CD4-positive, alpha-beta memory T cell (primary cell): ENCODE measurements around the gene CDC42BPG. TPM values are rescaled to one million over a fixed set of nuclear protein-coding genes. Genes with fewer than 3 reads are reported as not detected.

Source experiments
- CTCF ChIA-PET: fragments of 350-600 bp; sonication (Branson Sonifier 250); formaldehyde crosslinking; loops from one replicate; lab custom pipeline; 2021; ENCODE audit warnings: inconsistent platforms; ENCODE audit not compliant: partially characterized antibody; lab: Charles Lee
- POLR2A ChIA-PET: fragments of 350-600 bp; sonication (Branson Sonifier 250); formaldehyde crosslinking; loops from one replicate; lab custom pipeline; 2021; ENCODE audit not compliant: partially characterized antibody; lab: Charles Lee
- DNase-seq, 5 donors: peaks; one replicate each; pipeline versions ENCODE4 v3.0.0 to v3.0.0-alpha.2; 2020 to 2022; ENCODE audit warnings: mixed read lengths in 1 of 5
- H3K27ac ChIP-seq: one replicate; pipeline ENCODE4 v1.7.0; 2013; ENCODE audit warnings: low read depth, low read length
- H3K27me3 ChIP-seq: 2 replicates; pipeline ENCODE4 v1.7.0; 2013; ENCODE audit warnings: mild to moderate bottlenecking, low read length, moderate library complexity; ENCODE audit not compliant: insufficient read depth
- H3K36me3 ChIP-seq: 2 replicates; pipeline ENCODE4 v1.7.0; 2013; ENCODE audit warnings: mild to moderate bottlenecking, low read length, moderate library complexity; ENCODE audit not compliant: insufficient read depth
- H3K4me1 ChIP-seq: 2 replicates; pipeline ENCODE4 v1.7.0; 2013; ENCODE audit warnings: mild to moderate bottlenecking, low read length, moderate library complexity; ENCODE audit not compliant: insufficient read depth
- H3K4me3 ChIP-seq, 2 donors: one replicate each; pipeline ENCODE4 v1.7.0; 2013; ENCODE audit warnings: low read length in 2 of 2, mild to moderate bottlenecking in 1 of 2
- H3K9me3 ChIP-seq, 2 donors: one replicate each; pipeline ENCODE4 v1.7.0; 2013; ENCODE audit warnings: low read length in 2 of 2, control low read depth in 1 of 2; ENCODE audit not compliant: control insufficient read depth in 1 of 2
- H3K27ac Mint-ChIP-seq, 7 donors: one replicate each; pipeline ENCODE4 v1.8.0; 2020 to 2021; ENCODE audit warnings: mixed read lengths in 7 of 7, mild to moderate bottlenecking in 6 of 7, inconsistent platforms in 3 of 7, moderate library complexity in 3 of 7
- H3K27me3 Mint-ChIP-seq, 2 donors: one replicate each; pipeline ENCODE4 v1.8.0; 2020 to 2021; ENCODE audit warnings: mixed read lengths in 2 of 2
- H3K36me3 Mint-ChIP-seq, 2 donors: one replicate each; pipeline ENCODE4 v1.8.0; 2020 to 2021; ENCODE audit warnings: mixed read lengths in 2 of 2, inconsistent platforms in 1 of 2, mild to moderate bottlenecking in 1 of 2
- H3K4me1 Mint-ChIP-seq, 4 donors: one replicate each; pipeline ENCODE4 v1.8.0; 2020 to 2021; ENCODE audit warnings: mixed read lengths in 4 of 4, mild to moderate bottlenecking in 1 of 4
- H3K4me3 Mint-ChIP-seq, 8 donors: one replicate each; pipeline ENCODE4 v1.8.0; 2020 to 2021; ENCODE audit warnings: mixed read lengths in 8 of 8, mild to moderate bottlenecking in 7 of 8, moderate library complexity in 6 of 8, inconsistent platforms in 3 of 8
- H3K9me3 Mint-ChIP-seq, 8 donors: one replicate each; pipeline ENCODE4 v1.8.0; 2020 to 2021; ENCODE audit warnings: mixed read lengths in 8 of 8, mild to moderate bottlenecking in 5 of 8, inconsistent platforms in 3 of 8, moderate library complexity in 1 of 8
- intact Hi-C: fragments of 100-400 bp; cut with micrococcal nuclease; formaldehyde crosslinking; loops from one replicate; pipeline ENCODE4 v1.15.1; 2023
- polyA plus RNA-seq, 2 donors: library from polyadenylated mRNA; unstranded; fragments of 300-500 nt; fragmentation: Illumina TruSeq; gene quantifications; one replicate each; pipeline ENCODE4 v1.2.3, GENCODE V29; 2021
- total RNA-seq, 2 experiments: library from RNA; stranded (reverse); gene quantifications; one replicate each; pipeline ENCODE4 v1.2.3, GENCODE V29; 2021

CDC42BPG gene
- total and polyA plus RNA-seq, 4 experiments from 2014 or later = 0.62 to 9.0 (median 6.2) TPM; not detected in 1

- Histone ChIP-seq H3K4me3 (no peak overlapping the region), H3K9me3 (no peaks in the 10 kb centered on the region), H3K27me3 (no peaks in the 10 kb centered on the region), H3K36me3 (peaks cover 29% of the 10 kb centered on the region), H3K4me1 (peaks cover 35% of the 10 kb centered on the region), H3K27ac (no peak overlapping the region)
- no peaks in the 10 kb centered on the region for H3K27me3 Mint-ChIP-seq
- intact Hi-C loops = loop anchor here (5.0 kb wide), 1 partner anchor 43 kb away; the partner anchor contains the start of gene CDC42BPG
- H3K27ac Mint-ChIP-seq = peak overlapping the region in 5 of 7 donors; percentile 18 to 83 (median 64)
- ChIA-PET POLR2A (interaction anchor here (0.8 to 9.4 kb wide), 10 partner anchors 10 to 78 kb away, joined by 3 to 143 read pairs (median 4); partner anchors contain the start of genes RASGRP2 and SF1), CTCF (interaction anchor here (1.1 to 2.1 kb wide), 3 partner anchors 14 to 56 kb away, joined by 3 to 7 read pairs (median 4); partner anchors contain the start of genes RASGRP2 and SF1)
- no peak for DNase-seq
- H3K4me1 Mint-ChIP-seq = peaks cover 10 to 41% (median 24%) of the 10 kb centered on the region in 4 donors
- peaks cover 8 to 39% of the 10 kb centered on the region in 2 donors for H3K36me3 Mint-ChIP-seq
- H3K9me3 Mint-ChIP-seq = no peaks in the 10 kb centered on the region
- H3K4me3 Mint-ChIP-seq = peak overlapping the region in 4 of 8 donors; percentile 15 to 64 (median 46)
Measured at GRCh38 chr11:64799623-64800302, 44.7 kb downstream of the CDC42BPG start.

DNA sequence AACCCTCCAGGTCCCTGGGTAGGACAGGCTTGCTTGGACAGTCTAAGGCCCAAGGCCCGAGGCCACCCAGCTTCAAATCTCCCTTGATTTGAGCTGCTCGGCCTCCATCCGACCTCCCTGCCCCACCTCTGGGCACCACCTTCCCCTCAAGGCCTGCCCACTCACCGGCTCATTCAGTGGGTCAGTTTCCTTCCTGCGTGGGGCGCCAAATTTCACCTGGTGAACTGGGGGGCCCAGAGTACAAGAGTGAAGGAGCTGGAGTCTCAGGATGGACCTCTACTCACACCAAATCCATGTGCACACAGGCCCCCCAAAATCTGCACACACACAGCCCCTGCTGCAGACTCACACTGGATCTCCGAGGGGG is 45.2 kb downstream of the CDC42BPG start:
- DNase-seq = no peak
- Mint-ChIP-seq H3K4me1 (peaks cover 13 to 46% (median 27%) of the 10 kb centered on the region in 4 donors), H3K36me3 (peaks cover 11 to 43% of the 10 kb centered on the region in 2 donors), H3K9me3 (no peaks in the 10 kb centered on the region), H3K4me3 (no peak overlapping the region), H3K27ac (peak overlapping the region in 3 of 7 donors; percentile 18 to 64 (median 59)), H3K27me3 (no peaks in the 10 kb centered on the region)
- no peak overlapping the region for H3K27ac ChIP-seq
- H3K27me3 ChIP-seq = no peaks in the 10 kb centered on the region
- H3K36me3 ChIP-seq = peaks cover 29% of the 10 kb centered on the region
- intact Hi-C loops = no loop called here
- H3K9me3 ChIP-seq = no peaks in the 10 kb centered on the region
- H3K4me1 ChIP-seq = peaks cover 31% of the 10 kb centered on the region
- H3K4me3 ChIP-seq = no peak overlapping the region
- POLR2A ChIA-PET = interaction anchor here (0.8 to 9.4 kb wide), 10 partner anchors 10 to 79 kb away, joined by 3 to 143 read pairs (median 4); partner anchors contain the start of genes RASGRP2 and SF1
- CTCF ChIA-PET = interaction anchor here (1.1 to 2.1 kb wide), 3 partner anchors 13 to 56 kb away, joined by 3 to 7 read pairs (median 4); partner anchors contain the start of genes RASGRP2 and SF1

DNA sequence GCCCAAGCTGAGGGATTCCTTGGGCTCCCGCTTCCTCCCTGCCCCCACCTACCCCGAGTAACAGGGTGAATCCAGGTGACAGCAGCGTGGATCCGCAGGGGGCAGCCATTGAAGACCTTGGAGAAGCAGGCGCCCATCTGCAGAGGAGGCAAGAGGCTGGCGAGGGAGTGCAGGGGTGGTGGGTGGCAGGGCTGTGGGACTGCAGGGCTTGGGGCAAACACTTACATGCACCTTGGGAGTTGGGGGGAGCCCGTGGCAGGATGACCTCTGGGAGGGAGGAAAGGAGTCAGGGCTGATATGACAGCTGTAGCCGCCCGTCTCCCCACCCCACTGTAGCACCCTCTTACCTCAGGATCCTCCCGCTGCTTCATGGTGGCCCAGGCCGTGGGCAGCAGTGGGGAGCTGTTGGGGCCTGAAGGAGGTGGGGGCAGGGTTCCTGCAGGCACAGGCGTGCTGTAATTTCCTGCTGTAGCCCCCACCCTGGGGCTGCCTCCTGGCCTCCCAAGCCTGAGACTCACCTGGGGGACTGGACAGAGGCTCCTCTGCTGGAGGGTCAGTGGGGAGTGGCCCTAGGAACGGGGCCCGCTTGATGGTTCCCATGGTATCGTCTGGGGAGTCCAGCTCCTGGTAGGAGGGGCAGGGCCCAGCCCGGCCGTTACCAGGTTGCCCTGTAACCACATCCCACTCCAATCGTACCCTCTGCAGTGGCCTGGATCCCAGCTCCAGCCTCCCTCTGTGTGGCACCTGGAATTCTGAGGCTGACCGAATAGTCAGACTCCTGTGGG is 47.5 kb downstream of the CDC42BPG start:
- Histone ChIP-seq H3K4me3 (no peak overlapping the region), H3K36me3 (peaks cover 35% of the 10 kb centered on the region), H3K27ac (no peak overlapping the region), H3K4me1 (peaks cover 20% of the 10 kb centered on the region), H3K9me3 (no peaks in the 10 kb centered on the region), H3K27me3 (no peaks in the 10 kb centered on the region)
- intact Hi-C loops = no loop called here
- Mint-ChIP-seq H3K27ac (peak overlapping the region in 1 of 7 donors; percentile 51), H3K36me3 (peaks cover 11 to 49% of the 10 kb centered on the region in 2 donors), H3K27me3 (no peaks in the 10 kb centered on the region), H3K4me1 (peaks cover 10 to 35% (median 24%) of the 10 kb centered on the region in 4 donors), H3K4me3 (no peak overlapping the region), H3K9me3 (no peaks in the 10 kb centered on the region)
- ChIA-PET CTCF (no interaction called here), POLR2A (interaction anchor here (0.6 to 1.9 kb wide), 5 partner anchors 14 to 315 kb away, joined by 3 to 8 read pairs (median 3); partner anchors contain the start of genes MEN1, RASGRP2, SF1 and TM7SF2)
- no peak for DNase-seq

DNA sequence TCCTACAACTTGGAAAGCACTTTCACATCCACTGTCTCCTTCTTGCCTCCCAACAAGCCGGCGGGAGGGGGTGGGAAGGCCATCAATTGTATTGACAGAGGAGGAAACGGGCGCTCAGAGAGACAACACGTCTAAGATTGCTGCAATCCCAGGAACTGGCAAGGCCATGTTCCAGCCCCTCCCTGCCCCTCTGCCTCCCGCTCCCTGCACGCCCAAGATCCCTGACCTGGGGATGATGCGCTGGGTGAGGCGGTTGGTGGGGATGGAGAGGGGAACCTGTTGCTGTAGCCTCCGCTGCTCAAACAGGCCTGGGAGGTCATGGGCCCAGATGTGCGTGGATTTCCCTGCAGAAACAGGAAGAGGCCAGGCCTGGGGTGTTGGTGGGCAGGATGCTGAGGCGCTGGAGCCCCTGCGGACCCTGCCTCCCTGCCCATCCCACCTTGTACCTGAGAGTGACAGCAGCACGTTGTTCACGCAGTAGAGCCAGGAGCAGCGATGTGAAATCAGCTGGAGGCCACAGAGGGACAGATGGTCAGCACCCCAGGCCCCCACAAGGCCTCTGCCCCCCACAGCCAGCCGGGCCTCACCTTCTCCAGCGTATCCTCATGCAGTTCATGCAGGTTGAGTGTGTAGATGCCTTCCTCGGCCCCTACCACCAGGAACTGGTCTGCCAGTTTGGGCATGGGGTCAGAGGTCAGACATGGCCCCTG is 48.3 kb downstream of the CDC42BPG start:
- Histone ChIP-seq H3K27ac (no peak overlapping the region), H3K4me3 (no peak overlapping the region), H3K36me3 (peaks cover 35% of the 10 kb centered on the region), H3K9me3 (no peaks in the 10 kb centered on the region), H3K4me1 (peaks cover 12% of the 10 kb centered on the region), H3K27me3 (no peaks in the 10 kb centered on the region)
- no peaks in the 10 kb centered on the region for H3K27me3 Mint-ChIP-seq
- no peaks in the 10 kb centered on the region for H3K9me3 Mint-ChIP-seq
- H3K36me3 Mint-ChIP-seq = peaks cover 11 to 52% of the 10 kb centered on the region in 2 donors
- intact Hi-C loops = no loop called here
- ChIA-PET CTCF (no interaction called here), POLR2A (interaction anchor here (0.6 to 2.8 kb wide), 4 partner anchors 10 to 17 kb away, joined by 3 to 18 read pairs (median 4); partner anchors contain the start of genes MEN1 and SF1)
- DNase-seq = no peak
- H3K4me1 Mint-ChIP-seq = peaks cover 10 to 28% (median 20%) of the 10 kb centered on the region in 4 donors
- H3K4me3 Mint-ChIP-seq = no peak overlapping the region
- H3K27ac Mint-ChIP-seq = peak overlapping the region in 3 of 7 donors; percentile 30 to 66 (median 51)

GRCh38 chr11:64794526-64794925 is 49.9 kb downstream of the CDC42BPG start:
- Mint-ChIP-seq H3K27me3 (no peaks in the 10 kb centered on the region), H3K4me1 (peaks cover 10 to 19% (median 16%) of the 10 kb centered on the region in 4 donors), H3K9me3 (no peaks in the 10 kb centered on the region), H3K36me3 (peaks cover 12 to 54% of the 10 kb centered on the region in 2 donors), H3K4me3 (no peak overlapping the region), H3K27ac (peak overlapping the region in 5 of 7 donors; percentile 27 to 64 (median 60))
- H3K9me3 ChIP-seq = no peaks in the 10 kb centered on the region
- peaks cover 4% of the 10 kb centered on the region for H3K4me1 ChIP-seq
- POLR2A ChIA-PET = interaction anchor here (0.7 to 2.8 kb wide), 5 partner anchors 9 to 50 kb away, joined by 3 to 18 read pairs (median 6); partner anchors contain the start of genes CDC42BPG, MAP4K2, MEN1 and SF1
- DNase-seq = no peak
- no peak overlapping the region for H3K4me3 ChIP-seq
- intact Hi-C loops = no loop called here
- H3K36me3 ChIP-seq = peaks cover 37% of the 10 kb centered on the region
- CTCF ChIA-PET = interaction anchor here (1.1 to 1.3 kb wide), 3 partner anchors 12 to 218 kb away, joined by 3 read pairs; no protein-coding TSS in a partner anchor
- H3K27ac ChIP-seq = no peak overlapping the region
- H3K27me3 ChIP-seq = no peaks in the 10 kb centered on the region

- peaks cover 4% of the 10 kb centered on the region for H3K4me1 ChIP-seq
- peak overlapping the region in 5 of 7 donors; percentile 23 to 78 (median 68) for H3K27ac Mint-ChIP-seq
- H3K27me3 Mint-ChIP-seq = no peaks in the 10 kb centered on the region
- POLR2A ChIA-PET = interaction anchor here (0.7 to 2.8 kb wide), 7 partner anchors 8 to 53 kb away, joined by 3 to 18 read pairs (median 3); partner anchors contain the start of genes CDC42BPG, MAP4K2 and SF1
- H3K4me3 Mint-ChIP-seq = no peak overlapping the region
- H3K9me3 ChIP-seq = no peaks in the 10 kb centered on the region
- DNase-seq = no peak
- H3K4me1 Mint-ChIP-seq = peaks cover 7 to 18% (median 13%) of the 10 kb centered on the region in 4 donors
- H3K36me3 Mint-ChIP-seq = peaks cover 10 to 54% of the 10 kb centered on the region in 2 donors
- H3K36me3 ChIP-seq = peaks cover 34% of the 10 kb centered on the region
- intact Hi-C loops = no loop called here
- H3K27ac ChIP-seq = no peak overlapping the region
- no peaks in the 10 kb centered on the region for H3K9me3 Mint-ChIP-seq
- H3K27me3 ChIP-seq = no peaks in the 10 kb centered on the region
- CTCF ChIA-PET = interaction anchor here (1.1 to 1.3 kb wide), 3 partner anchors 11 to 219 kb away, joined by 3 read pairs; no protein-coding TSS in a partner anchor
- no peak overlapping the region for H3K4me3 ChIP-seq
Measured at GRCh38 chr11:64793271-64794160, 50.9 kb downstream of the CDC42BPG start.
